Thyroid gland (tissue), 4 donors: Measurements from ENCODE around the gene C3orf49.

ENCODE experiments used
- CTCF ChIP-seq, 6 experiments: fragments of 200-600 bp in 3 of 6; fragments of 450-650 bp in 3 of 6; sonication (generic) in 3 of 6; IDR thresholded peaks; one replicate each; pipeline ENCODE4 v1.5.1; 2016 to 2019; ENCODE audit warnings: antibody characterized with exemption in 6 of 6, mild to moderate bottlenecking in 2 of 6, inconsistent platforms in 1 of 6, moderate library complexity in 1 of 6
- POLR2A ChIP-seq, 2 donors: fragments of 450-650 bp; IDR thresholded peaks; one replicate each; pipeline ENCODE4 v1.6.1; 2017; ENCODE audit warnings: antibody characterized with exemption in 2 of 2, mild to moderate bottlenecking in 2 of 2, moderate library complexity in 1 of 2

GRCh38 chr3:63895422-63896189 lies 76.5 kb downstream of the C3orf49 start:
- TF ChIP-seq CTCF (IDR thresholded peaks at IDR 0.05) (no peak), POLR2A (IDR thresholded peaks at IDR 0.05) (no peak)
